ENCODE data around the gene NDUFS4. TPM values are rescaled to one million over a fixed set of nuclear protein-coding genes. Genes with fewer than 3 reads are reported as not detected.
"Not testable (repeated sequence)": the region's sequence is repeated elsewhere in the genome, so short reads cannot be mapped to it uniquely, and the experiment has no call there.

Gene NDUFS4
- 71.9 and 97.9 TPM in 2 replicates for total RNA-seq

GRCh38 chr5:53560506-53561191 lies at the start of gene NDUFS4:
Gene NDUFS4 (plus strand): TSS chr5:53560639. CDS start chr5:53560663, 24 bp downstream.
- DNase-seq (ENCODE audit: low read depth in 2 of 2) = peak; percentile 92

GRCh38 chr5:53512539-53512938 lies 47.9 kb upstream of the NDUFS4 start:
- DNase-seq (ENCODE audit: low read depth in 2 of 2) = no peak

GRCh38 chr5:53515988-53516387 lies 44.5 kb upstream of the NDUFS4 start:
- DNase-seq (ENCODE audit: low read depth in 2 of 2) = no peak

GRCh38 chr5:53520813-53521212 lies 39.6 kb upstream of the NDUFS4 start:
- DNase-seq (ENCODE audit: low read depth in 2 of 2) = no peak

- DNase-seq (ENCODE audit: low read depth in 2 of 2) = no peak
These were observed 22.7 kb upstream of the NDUFS4 start for GRCh38 chr5:53537711-53538110.

- DNase-seq (ENCODE audit: low read depth in 2 of 2) = not testable (repeated sequence)
These were observed 19.7 kb upstream of the NDUFS4 start for GRCh38 chr5:53540739-53541138.

- no peak for DNase-seq (ENCODE audit: low read depth in 2 of 2)
These were observed 18.6 kb upstream of the NDUFS4 start for GRCh38 chr5:53541859-53542258.

- no peak for DNase-seq (ENCODE audit: low read depth in 2 of 2)
These were observed 17.5 kb upstream of the NDUFS4 start for GRCh38 chr5:53542926-53543325.

- DNase-seq (ENCODE audit: low read depth in 2 of 2) = no peak
These were observed 17.0 kb upstream of the NDUFS4 start for GRCh38 chr5:53543401-53543800.

GRCh38 chr5:53545744-53546143 lies 14.7 kb upstream of the NDUFS4 start:
- no peak for DNase-seq (ENCODE audit: low read depth in 2 of 2)

GRCh38 chr5:53547226-53547625 lies 13.2 kb upstream of the NDUFS4 start:
- no peak for DNase-seq (ENCODE audit: low read depth in 2 of 2)

GRCh38 chr5:53548501-53548900 lies 11.9 kb upstream of the NDUFS4 start:
- not testable (repeated sequence) for DNase-seq (ENCODE audit: low read depth in 2 of 2)

- no peak for DNase-seq (ENCODE audit: low read depth in 2 of 2)
These were observed 10.6 kb upstream of the NDUFS4 start for GRCh38 chr5:53549792-53550191.

- DNase-seq (ENCODE audit: low read depth in 2 of 2) = no peak
These were observed 7.9 kb upstream of the NDUFS4 start for GRCh38 chr5:53552561-53552960.

GRCh38 chr5:53554444-53554843 lies 6.0 kb upstream of the NDUFS4 start:
- no peak for DNase-seq (ENCODE audit: low read depth in 2 of 2)

GRCh38 chr5:53555160-53555559 lies 5.3 kb upstream of the NDUFS4 start:
- no peak for DNase-seq (ENCODE audit: low read depth in 2 of 2)

- no peak for DNase-seq (ENCODE audit: low read depth in 2 of 2)
These were observed 4.4 kb upstream of the NDUFS4 start for GRCh38 chr5:53556001-53556400.

GRCh38 chr5:53557386-53557785 lies 3.1 kb upstream of the NDUFS4 start:
- no peak for DNase-seq (ENCODE audit: low read depth in 2 of 2)

GRCh38 chr5:53558966-53559365 lies 1.5 kb upstream of the NDUFS4 start:
- DNase-seq (ENCODE audit: low read depth in 2 of 2) = no peak

- DNase-seq (ENCODE audit: low read depth in 2 of 2) = no peak
These were observed 411 bp upstream of the NDUFS4 start for GRCh38 chr5:53560028-53560427.

- DNase-seq (ENCODE audit: low read depth in 2 of 2) = no peak
These were observed 8.0 kb downstream of the NDUFS4 start for GRCh38 chr5:53568401-53568800.

- DNase-seq (ENCODE audit: low read depth in 2 of 2) = no peak
These were observed 8.4 kb downstream of the NDUFS4 start for GRCh38 chr5:53568871-53569270.

GRCh38 chr5:53569453-53569852 lies 9.0 kb downstream of the NDUFS4 start:
- DNase-seq (ENCODE audit: low read depth in 2 of 2) = peak in 1 of 2 donors; percentile 51

- no peak for DNase-seq (ENCODE audit: low read depth in 2 of 2)
These were observed 11.0 kb downstream of the NDUFS4 start for GRCh38 chr5:53571403-53571802.

Data from dermis microvascular lymphatic vessel endothelial cell (primary cell).